Measurements from ENCODE around the gene IRS2.

Gene IRS2

GRCh38 chr13:109781384-109782065 is 4.9 kb downstream of the IRS2 start:
- no peak for DNase-seq (ENCODE audit: low read depth in 2 of 2)

GRCh38 chr13:109780845-109781383 is 5.5 kb downstream of the IRS2 start:
- no peak for DNase-seq (ENCODE audit: low read depth in 2 of 2)

GRCh38 chr13:109779876-109780510 is 6.4 kb downstream of the IRS2 start:
- no peak for DNase-seq (ENCODE audit: low read depth in 2 of 2)

- DNase-seq (ENCODE audit: low read depth in 2 of 2): no peak
Observed at GRCh38 chr13:109779074-109779473, 7.3 kb downstream of the IRS2 start.

- DNase-seq (ENCODE audit: low read depth in 2 of 2): no peak
Observed at GRCh38 chr13:109778102-109778542, 8.3 kb downstream of the IRS2 start.

- no peak for DNase-seq (ENCODE audit: low read depth in 2 of 2)
Observed at GRCh38 chr13:109776575-109776974, 9.8 kb downstream of the IRS2 start.

- DNase-seq (ENCODE audit: low read depth in 2 of 2): no peak
Observed at GRCh38 chr13:109773786-109774185, 12.6 kb downstream of the IRS2 start.

- no peak for DNase-seq (ENCODE audit: low read depth in 2 of 2)
Observed at GRCh38 chr13:109773276-109773675, 13.1 kb downstream of the IRS2 start.

GRCh38 chr13:109771926-109772325 is 14.5 kb downstream of the IRS2 start:
- DNase-seq (ENCODE audit: low read depth in 2 of 2): no peak

- DNase-seq (ENCODE audit: low read depth in 2 of 2): no peak
Observed at GRCh38 chr13:109770436-109770835, 15.9 kb downstream of the IRS2 start.

- DNase-seq (ENCODE audit: low read depth in 2 of 2): no peak
Observed at GRCh38 chr13:109769921-109770320, 16.5 kb downstream of the IRS2 start.

GRCh38 chr13:109769275-109769674 is 17.1 kb downstream of the IRS2 start:
- DNase-seq (ENCODE audit: low read depth in 2 of 2): no peak

GRCh38 chr13:109768616-109769015 is 17.8 kb downstream of the IRS2 start:
- no peak for DNase-seq (ENCODE audit: low read depth in 2 of 2)

GRCh38 chr13:109768176-109768575 is 18.2 kb downstream of the IRS2 start:
- no peak for DNase-seq (ENCODE audit: low read depth in 2 of 2)

- DNase-seq (ENCODE audit: low read depth in 2 of 2): no peak
Observed at GRCh38 chr13:109767023-109767422, 19.4 kb downstream of the IRS2 start.

GRCh38 chr13:109764470-109765291 is 21.7 kb downstream of the IRS2 start:
- DNase-seq (ENCODE audit: low read depth in 2 of 2): no peak

GRCh38 chr13:109764045-109764444 is 22.3 kb downstream of the IRS2 start:
- DNase-seq (ENCODE audit: low read depth in 2 of 2): no peak

- no peak for DNase-seq (ENCODE audit: low read depth in 2 of 2)
Observed at GRCh38 chr13:109762791-109763190, 23.6 kb downstream of the IRS2 start.

- DNase-seq (ENCODE audit: low read depth in 2 of 2): no peak
Observed at GRCh38 chr13:109761695-109762094, 24.7 kb downstream of the IRS2 start.

GRCh38 chr13:109760951-109761350 is 25.4 kb downstream of the IRS2 start:
- no peak for DNase-seq (ENCODE audit: low read depth in 2 of 2)

- DNase-seq (ENCODE audit: low read depth in 2 of 2): no peak
Observed at GRCh38 chr13:109760402-109760801, 26.0 kb downstream of the IRS2 start.

- DNase-seq (ENCODE audit: low read depth in 2 of 2): no peak
Observed at GRCh38 chr13:109759609-109760008, 26.8 kb downstream of the IRS2 start.

All from stimulated activated CD8-positive, alpha-beta memory T cell treated with anti-CD3 and anti-CD28 coated beads, Interleukin-2, amount 100 ng/mL, for 1 hour (primary cell).